Uterus (tissue), 4 donors: ENCODE results near the gene TAF5L. TPM values are rescaled to one million over a fixed set of nuclear protein-coding genes. Genes with fewer than 3 reads are reported as not detected.

Experiments
- DNase-seq, 2 donors: peaks; one replicate each; pipeline ENCODE4 v3.0.0-alpha.2; 2019 to 2020
- H3K27ac ChIP-seq, 2 donors: fragments of 200-600 bp; sonication (generic); 1 replicate in 1 of 2; 2 replicates in 1 of 2; pipeline ENCODE4 v1.5.1; 2016 to 2018
- H3K27me3 ChIP-seq, 2 donors: fragments of 200-600 bp; sonication (generic); one replicate each; pipeline ENCODE4 v1.5.1; 2018 to 2019; ENCODE audit warnings: control low read depth in 1 of 2
- H3K36me3 ChIP-seq, 2 donors: fragments of 200-600 bp; sonication (generic); one replicate each; pipeline ENCODE4 v1.5.1; 2019; ENCODE audit warnings: control low read depth in 1 of 2
- H3K4me1 ChIP-seq, 2 donors: fragments of 200-600 bp; sonication (generic); one replicate each; pipeline ENCODE4 v1.5.1; 2018 to 2019; ENCODE audit warnings: control low read depth in 1 of 2
- H3K4me3 ChIP-seq, 2 donors: fragments of 200-600 bp; sonication (generic); 1 replicate in 1 of 2; 2 replicates in 1 of 2; pipeline ENCODE4 v1.5.1; 2018 to 2019; ENCODE audit warnings: mild to moderate bottlenecking in 1 of 2
- H3K9me3 ChIP-seq, 2 donors: fragments of 200-600 bp; sonication (generic); one replicate each; pipeline ENCODE4 v1.5.1; 2019; ENCODE audit warnings: control low read depth in 1 of 2
- CTCF ChIP-seq, 4 experiments: fragments of 200-600 bp in 2 of 4; fragments of 450-650 bp in 2 of 4; sonication (generic) in 2 of 4; IDR thresholded peaks; one replicate each; pipeline ENCODE4 v1.5.1; 2016 to 2019; ENCODE audit warnings: antibody characterized with exemption in 4 of 4, mild to moderate bottlenecking in 2 of 4, moderate library complexity in 1 of 4
- POLR2A ChIP-seq, 2 donors: fragments of 450-650 bp; IDR thresholded peaks; one replicate each; pipeline ENCODE4 v1.6.1; 2016; ENCODE audit warnings: antibody characterized with exemption in 2 of 2, mild to moderate bottlenecking in 1 of 2, moderate library complexity in 1 of 2
- intact Hi-C: fragments of 100-400 bp; cut with DNase I; formaldehyde crosslinking; loops from one replicate; pipeline ENCODE4 v1.15.1; 2023; ENCODE audit warnings: low total_unique reads
- total RNA-seq, 4 donors: library from RNA; depleted of rRNA in 3 of 4; stranded (reverse); fragments of >200 nt in 3 of 4; gene quantifications; one replicate each; pipeline versions ENCODE4 v1.1.0 to v1.2.4, GENCODE V29; 2014 to 2023
- donor health status: DM: yes; HTN: yes; CAD: no.

Gene TAF5L
- total RNA-seq, 4 donors from 2014 or later = 0.88 to 22.2 (median 9.2) TPM

GRCh38 chr1:229613938-229614337, 12.0 kb downstream of the TAF5L start:
- TF ChIP-seq POLR2A (IDR thresholded peaks at IDR 0.05) (no peak), CTCF (IDR thresholded peaks at IDR 0.05) (no peak)
- DNase-seq = no peak
- no peak overlapping the region for H3K27ac ChIP-seq
- no peak overlapping the region for H3K4me3 ChIP-seq
- H3K4me1 ChIP-seq = no peaks in the 10 kb centered on the region
- H3K36me3 ChIP-seq = no peaks in the 10 kb centered on the region
- intact Hi-C loops = no loop called here
- no peaks in the 10 kb centered on the region for H3K27me3 ChIP-seq
- H3K9me3 ChIP-seq = no peaks in the 10 kb centered on the region

- Histone ChIP-seq H3K4me1 (no peaks in the 10 kb centered on the region), H3K36me3 (no peaks in the 10 kb centered on the region), H3K27me3 (no peaks in the 10 kb centered on the region), H3K4me3 (no peak overlapping the region), H3K9me3 (no peaks in the 10 kb centered on the region), H3K27ac (no peak overlapping the region)
- no peak for TF ChIP-seq POLR2A (IDR thresholded peaks at IDR 0.05)
- no peak for TF ChIP-seq CTCF (IDR thresholded peaks at IDR 0.05)
- intact Hi-C loops = no loop called here
- no peak for DNase-seq
Measured at GRCh38 chr1:229608590-229608989, 17.3 kb downstream of the TAF5L start.

- TF ChIP-seq POLR2A (IDR thresholded peaks at IDR 0.05) (no peak), CTCF (IDR thresholded peaks at IDR 0.05) (no peak)
- no peak overlapping the region for H3K27ac ChIP-seq
- no peaks in the 10 kb centered on the region for H3K27me3 ChIP-seq
- H3K4me3 ChIP-seq = no peak overlapping the region
- no peaks in the 10 kb centered on the region for H3K4me1 ChIP-seq
- intact Hi-C loops = no loop called here
- H3K9me3 ChIP-seq = no peaks in the 10 kb centered on the region
- no peak for DNase-seq
- no peaks in the 10 kb centered on the region for H3K36me3 ChIP-seq
Measured at GRCh38 chr1:229607370-229607769, 18.6 kb downstream of the TAF5L start.

- H3K36me3 ChIP-seq = no peaks in the 10 kb centered on the region
- DNase-seq = no peak
- TF ChIP-seq POLR2A (IDR thresholded peaks at IDR 0.05) (no peak), CTCF (IDR thresholded peaks at IDR 0.05) (no peak)
- no peaks in the 10 kb centered on the region for H3K27me3 ChIP-seq
- H3K4me1 ChIP-seq = no peaks in the 10 kb centered on the region
- no peak overlapping the region for H3K27ac ChIP-seq
- intact Hi-C loops = no loop called here
- H3K9me3 ChIP-seq = no peaks in the 10 kb centered on the region
- H3K4me3 ChIP-seq = no peak overlapping the region
Measured at GRCh38 chr1:229603371-229604005, 22.4 kb downstream of the TAF5L start.

- Histone ChIP-seq H3K27ac (no peak overlapping the region), H3K4me3 (no peak overlapping the region), H3K27me3 (no peaks in the 10 kb centered on the region), H3K36me3 (no peaks in the 10 kb centered on the region), H3K4me1 (peaks cover 0 to 5% of the 10 kb centered on the region in 2 donors), H3K9me3 (no peaks in the 10 kb centered on the region)
- TF ChIP-seq POLR2A (IDR thresholded peaks at IDR 0.05) (no peak), CTCF (IDR thresholded peaks at IDR 0.05) (no peak)
- DNase-seq = no peak
- intact Hi-C loops = no loop called here
Measured at GRCh38 chr1:229600229-229600628, 25.7 kb downstream of the TAF5L start.
